ENCODE measurements around the gene WAS.

WAS gene

GRCh38 chrX:48703228-48703627 is 19.6 kb downstream of the WAS start:
- DNase-seq (ENCODE audit: low read depth) = no peak
- no peak overlapping the region for H3K4me3 ChIP-seq (ENCODE audit: low read depth, low read length)
- TF ChIP-seq CTCF (IDR thresholded peaks at IDR 0.05; ENCODE audit: low read depth, low read length, missing control alignments) = no peak

- no peak for DNase-seq (ENCODE audit: low read depth)
- no peak for TF ChIP-seq CTCF (IDR thresholded peaks at IDR 0.05; ENCODE audit: low read depth, low read length, missing control alignments)
- H3K4me3 ChIP-seq (ENCODE audit: low read depth, low read length) = no peak overlapping the region
Observed at GRCh38 chrX:48703642-48704481, 20.3 kb downstream of the WAS start.

DNA sequence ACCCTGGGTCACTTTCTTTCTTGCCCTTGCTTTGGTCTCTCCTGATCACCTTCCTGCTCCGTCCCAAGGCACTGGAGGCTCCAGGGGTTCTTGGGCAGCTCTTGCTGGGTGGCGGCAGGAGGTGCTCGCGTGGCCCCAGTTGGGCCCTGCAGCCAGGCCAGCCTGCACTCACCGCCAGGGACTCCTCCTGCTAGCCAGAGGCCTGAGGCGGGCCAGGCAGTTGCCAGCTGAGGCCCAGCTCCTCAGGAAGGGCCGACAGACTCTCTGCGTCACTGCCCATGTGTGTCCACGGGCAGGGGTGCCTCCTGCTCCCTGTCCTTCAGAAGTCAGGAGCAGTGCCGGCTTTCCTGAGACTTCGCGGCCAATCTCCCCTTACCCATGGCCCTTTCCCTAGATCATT is 22.3 kb downstream of the WAS start:
- no peak for TF ChIP-seq CTCF (IDR thresholded peaks at IDR 0.05; ENCODE audit: low read depth, low read length, missing control alignments)
- no peak overlapping the region for H3K4me3 ChIP-seq (ENCODE audit: low read depth, low read length)
- no peak for DNase-seq (ENCODE audit: low read depth)

GRCh38 chrX:48709522-48710112 is 26.0 kb downstream of the WAS start:
- H3K4me3 ChIP-seq (ENCODE audit: low read depth, low read length) = no peak overlapping the region
- no peak for DNase-seq (ENCODE audit: low read depth)
- TF ChIP-seq CTCF (IDR thresholded peaks at IDR 0.05; ENCODE audit: low read depth, low read length, missing control alignments) = no peak

DNA sequence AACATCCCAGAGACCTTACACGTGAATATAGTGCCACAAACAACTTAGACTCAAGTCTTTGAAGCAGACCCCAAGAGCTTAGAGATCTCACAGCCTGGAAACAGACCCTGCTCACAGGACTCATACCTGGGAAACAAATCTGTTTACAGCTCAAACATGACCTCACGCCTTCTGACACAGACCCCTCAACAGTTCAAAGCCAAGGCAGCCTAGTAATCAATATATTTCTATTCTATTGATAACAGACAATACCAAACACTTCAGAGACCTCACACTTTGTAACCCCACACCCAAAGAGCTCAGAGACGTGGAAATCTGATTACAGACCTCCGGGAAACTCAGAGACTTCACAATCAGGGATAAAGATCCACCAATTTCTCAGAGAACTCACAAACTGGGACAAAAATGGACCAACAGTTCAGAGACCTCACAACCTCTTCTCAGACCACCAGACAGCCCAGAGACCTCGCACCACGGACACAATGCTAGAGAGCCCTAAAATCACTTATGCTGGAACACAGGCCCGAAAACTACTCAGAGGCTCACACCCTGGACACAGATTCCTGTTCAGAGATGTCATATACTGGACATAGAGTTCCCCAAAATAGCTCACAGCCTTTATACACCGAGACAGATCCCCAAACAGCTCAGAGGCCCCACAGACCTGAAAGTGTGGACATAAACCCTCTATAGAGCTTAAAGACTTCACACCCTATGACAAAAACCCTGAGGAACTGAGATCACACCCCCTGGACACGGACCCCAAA is 27.7 kb downstream of the WAS start:
- TF ChIP-seq CTCF (IDR thresholded peaks at IDR 0.05; ENCODE audit: low read depth, low read length, missing control alignments) = no peak
- no peak overlapping the region for H3K4me3 ChIP-seq (ENCODE audit: low read depth, low read length)
- DNase-seq (ENCODE audit: low read depth) = no peak

- DNase-seq (ENCODE audit: low read depth) = no peak
- H3K4me3 ChIP-seq (ENCODE audit: low read depth, low read length) = no peak overlapping the region
- no peak for TF ChIP-seq CTCF (IDR thresholded peaks at IDR 0.05; ENCODE audit: low read depth, low read length, missing control alignments)
Observed at GRCh38 chrX:48711929-48712505, 28.4 kb downstream of the WAS start.

All from GM12864 (cell line).